ENCODE data around the gene KIF13A.
"Not testable (repeated sequence)": the region's sequence is repeated elsewhere in the genome, so short reads cannot be mapped to it uniquely, and the experiment has no call there.

The KIF13A gene

DNA sequence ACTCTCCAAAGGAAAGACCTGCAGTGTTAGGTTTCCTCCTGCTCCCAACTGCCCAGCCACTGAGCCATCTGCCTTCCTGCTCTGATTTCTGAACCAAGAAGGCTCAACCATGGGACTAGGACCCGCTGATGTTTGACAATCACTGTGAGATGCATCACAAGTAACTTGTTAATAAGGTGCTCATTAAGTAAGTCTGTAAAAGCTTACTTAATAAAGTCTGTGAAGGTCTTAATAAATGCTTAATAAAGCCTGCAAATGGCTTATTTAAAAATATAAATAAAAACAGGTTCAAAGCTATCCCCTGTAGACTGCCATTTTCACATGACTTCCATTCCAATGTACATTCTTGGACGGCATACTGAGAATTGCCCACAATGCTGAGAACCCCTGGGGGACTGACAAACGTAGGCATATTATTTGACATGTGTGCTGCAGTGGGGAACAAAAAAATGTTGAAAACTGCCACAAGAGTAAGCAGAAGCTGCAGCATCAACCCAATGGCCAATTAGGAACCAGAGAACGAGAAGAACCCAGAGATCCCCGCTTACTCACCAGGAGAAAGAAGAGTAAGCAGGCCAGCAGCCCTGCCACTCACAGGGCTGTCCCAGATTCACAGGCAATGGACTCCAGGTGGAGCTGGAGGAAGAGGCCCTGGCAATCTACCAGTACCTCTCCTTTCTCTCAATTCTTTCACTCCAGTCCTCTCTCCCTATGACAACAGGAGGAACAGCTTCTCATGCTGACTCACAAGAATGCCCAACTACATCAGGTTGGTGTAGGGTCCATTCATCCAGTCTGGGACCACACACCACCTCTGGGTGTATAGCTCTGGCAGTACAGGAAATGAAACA, 19.5 kb downstream of the KIF13A start:
- no peak for DNase-seq

DNA sequence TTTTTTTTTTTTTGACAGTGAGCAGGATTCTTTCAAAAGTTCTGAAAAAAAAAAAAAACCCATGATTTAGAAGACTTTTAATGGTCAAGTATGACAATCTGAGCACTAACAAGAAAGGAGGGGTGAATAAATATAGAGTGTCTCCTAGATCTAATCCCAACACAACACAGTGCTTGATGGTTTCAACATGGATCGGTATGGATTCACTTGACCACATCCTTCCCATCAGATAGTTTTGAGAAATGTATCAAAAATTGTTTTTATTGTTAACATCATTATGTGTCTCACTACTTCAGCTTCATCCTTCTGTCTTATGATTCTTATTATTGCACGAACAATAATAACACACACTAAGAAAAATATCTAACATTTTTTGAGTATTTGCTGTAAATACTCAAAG, 21.0 kb downstream of the KIF13A start:
- DNase-seq = no peak

DNA sequence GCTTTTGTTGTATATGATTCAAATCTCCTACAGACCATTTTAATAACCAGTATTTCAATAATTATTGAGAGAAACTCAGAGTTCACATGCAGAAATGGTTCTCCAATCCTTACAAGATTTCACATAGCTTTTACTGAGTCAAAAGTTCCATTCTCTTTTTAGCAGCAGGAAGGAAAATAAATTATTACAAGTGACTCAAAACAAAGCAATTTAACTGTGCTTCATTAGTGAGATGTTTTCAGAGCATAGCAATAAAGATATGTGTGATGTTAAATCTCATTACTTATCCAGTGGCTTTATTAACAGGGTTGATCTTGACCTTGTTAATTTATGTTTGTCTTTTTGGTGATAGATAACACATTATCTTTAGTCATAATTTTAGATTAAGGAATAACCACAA, 22.0 kb downstream of the KIF13A start:
- DNase-seq = no peak

DNA sequence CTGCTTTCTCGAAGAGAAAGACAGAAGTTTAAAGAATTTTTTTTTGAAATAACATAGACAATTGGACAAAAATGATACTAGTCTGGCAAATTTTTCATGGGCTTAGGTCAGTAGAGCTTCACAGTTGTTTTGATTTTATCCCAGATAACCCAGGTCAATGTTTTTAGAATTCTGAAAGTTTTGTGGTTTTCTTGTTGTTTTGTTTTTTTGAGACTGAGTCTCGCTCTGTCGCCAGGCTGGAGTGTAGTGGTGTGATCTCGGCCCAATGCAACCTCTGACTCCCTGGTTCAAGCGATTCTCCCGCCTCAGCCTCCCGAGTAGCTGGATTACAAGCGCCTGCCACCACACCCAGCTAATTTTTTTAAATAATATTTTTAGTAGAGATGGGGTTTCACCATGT, 22.8 kb downstream of the KIF13A start:
- DNase-seq = no peak

DNA sequence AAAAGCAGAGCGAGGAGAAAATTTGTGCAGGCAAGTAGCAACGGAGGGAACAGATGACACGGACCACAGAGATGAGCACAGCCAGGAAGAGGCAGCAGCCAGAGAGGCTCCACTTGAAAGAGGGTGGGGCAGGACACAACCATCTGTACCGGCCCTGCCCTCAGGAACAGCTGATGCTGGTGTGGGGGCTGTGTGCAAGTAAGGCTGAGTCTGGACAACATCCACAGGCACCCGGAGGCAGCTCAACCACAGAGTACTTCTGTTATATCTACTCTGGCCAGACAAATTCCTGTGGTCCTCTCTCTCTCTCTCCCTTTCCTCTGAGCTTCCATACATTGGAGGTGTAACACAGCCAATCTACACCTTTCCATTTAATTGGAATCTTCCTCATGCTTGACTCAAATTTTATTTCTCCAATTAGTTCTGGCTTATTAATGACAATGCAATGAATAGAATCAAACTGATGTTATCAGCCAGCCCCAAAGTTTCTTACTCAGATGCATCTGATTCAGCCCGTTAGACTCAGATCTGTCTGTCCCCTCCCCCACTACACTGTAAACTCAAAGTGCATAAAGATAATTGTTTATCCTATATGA, 24.9 kb downstream of the KIF13A start:
- DNase-seq = no peak

DNA sequence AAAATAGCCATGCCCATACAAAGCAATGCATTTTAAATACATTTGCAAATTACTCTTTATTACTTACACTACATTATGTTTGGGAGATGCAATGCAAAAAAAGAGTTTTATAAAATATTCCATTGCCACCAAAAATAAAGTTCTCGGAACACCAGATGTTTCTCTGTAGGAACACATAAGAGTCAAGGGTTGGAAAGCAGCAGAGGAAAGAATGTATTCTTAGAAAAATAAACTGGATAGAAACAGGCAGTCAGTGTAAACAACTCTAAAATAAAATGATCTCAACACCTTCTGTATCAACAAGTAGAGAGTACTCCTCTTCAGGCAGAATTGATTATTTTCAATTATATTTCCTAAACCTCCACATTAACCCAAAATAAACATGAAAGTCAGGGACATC, 28.1 kb downstream of the KIF13A start:
- DNase-seq = no peak

DNA sequence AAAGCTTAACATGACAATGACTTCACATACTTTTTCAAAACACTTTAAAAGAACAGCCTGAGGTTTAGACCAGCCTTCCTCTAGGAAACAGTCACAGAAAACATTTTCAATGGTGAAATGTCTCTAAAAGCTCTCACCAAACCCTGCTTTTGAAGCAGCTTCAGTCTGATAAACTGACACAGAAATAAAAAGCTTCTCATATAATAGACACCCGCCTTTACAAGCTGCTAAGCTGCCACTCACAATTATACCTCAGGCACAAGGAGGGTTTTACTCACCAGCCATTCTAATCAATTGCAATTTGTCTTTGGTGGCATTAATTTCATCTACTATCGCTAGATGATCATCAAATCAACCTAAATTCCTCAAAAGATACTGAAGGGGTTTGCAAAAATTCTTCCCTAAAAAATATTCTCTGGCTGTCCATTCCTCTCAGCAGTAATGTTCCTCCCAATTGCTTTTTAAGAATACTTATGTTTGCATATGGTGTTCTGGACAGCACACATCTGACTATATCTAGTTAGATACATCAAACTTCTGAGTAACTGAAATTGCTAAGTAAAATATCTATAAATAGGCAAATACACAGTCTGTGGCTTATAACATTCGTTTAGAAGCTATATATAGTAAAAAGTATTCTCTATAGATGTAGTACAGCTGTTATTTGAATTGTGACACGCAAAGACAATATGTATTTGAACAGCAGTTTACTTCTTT, 29.4 kb downstream of the KIF13A start:
- no peak for DNase-seq

DNA sequence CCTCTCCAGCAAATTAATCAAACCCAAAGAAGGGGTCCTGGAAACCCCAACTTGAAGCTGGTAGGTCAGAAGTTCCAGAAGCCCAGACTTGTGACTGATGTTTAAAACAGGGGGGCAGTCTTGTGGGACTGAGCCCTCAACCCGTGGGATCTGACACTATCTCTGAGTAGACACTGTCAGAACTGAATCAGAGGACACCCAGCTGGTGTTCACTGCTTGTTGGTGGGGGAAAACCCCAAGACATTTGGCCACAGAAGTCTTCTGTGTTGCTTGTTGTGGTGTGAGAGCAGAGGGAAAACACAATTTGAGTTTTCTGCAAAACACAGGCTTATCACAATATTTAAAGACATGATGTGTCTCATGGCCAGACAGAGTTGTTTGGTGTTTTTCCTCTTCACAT, 29.9 kb downstream of the KIF13A start:
- no peak for DNase-seq

DNA sequence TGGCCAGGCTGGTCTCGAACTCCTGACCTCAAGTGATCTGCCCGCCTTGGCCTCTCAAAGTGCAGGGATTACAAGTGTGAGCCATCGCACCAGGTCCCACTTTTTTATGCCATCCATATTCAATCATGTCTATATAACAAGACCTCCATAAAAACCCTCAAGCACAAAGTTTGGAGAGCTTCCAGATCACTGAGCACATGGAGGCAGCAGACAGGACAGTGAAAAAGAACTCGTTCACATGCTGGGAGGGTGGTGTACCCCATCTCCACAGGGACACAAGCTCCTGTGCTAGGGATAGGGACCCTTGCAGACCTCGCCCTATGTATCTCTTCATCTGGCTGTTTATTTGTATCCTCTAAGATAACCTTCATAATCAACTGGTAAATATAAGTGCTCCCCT, 30.3 kb downstream of the KIF13A start:
- DNase-seq = no peak

DNA sequence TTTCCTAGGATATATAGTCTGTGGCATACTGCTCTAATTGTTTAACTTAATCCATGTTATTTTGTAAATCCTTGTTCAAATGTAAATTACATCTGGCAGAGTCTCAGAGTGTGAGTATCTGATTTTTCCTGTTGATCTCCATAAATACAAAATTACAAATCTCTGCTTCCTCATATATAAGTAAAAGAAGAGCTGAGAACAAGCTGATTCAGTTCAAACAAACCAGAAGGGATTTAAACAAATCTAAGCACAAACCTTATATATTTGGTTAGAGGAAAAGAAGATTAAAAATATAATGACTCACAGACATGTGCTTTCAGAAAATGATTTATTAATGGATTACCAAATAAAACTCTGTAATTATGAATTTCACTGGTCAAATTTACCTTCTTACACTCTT, 37.3 kb downstream of the KIF13A start:
- no peak for DNase-seq

DNA sequence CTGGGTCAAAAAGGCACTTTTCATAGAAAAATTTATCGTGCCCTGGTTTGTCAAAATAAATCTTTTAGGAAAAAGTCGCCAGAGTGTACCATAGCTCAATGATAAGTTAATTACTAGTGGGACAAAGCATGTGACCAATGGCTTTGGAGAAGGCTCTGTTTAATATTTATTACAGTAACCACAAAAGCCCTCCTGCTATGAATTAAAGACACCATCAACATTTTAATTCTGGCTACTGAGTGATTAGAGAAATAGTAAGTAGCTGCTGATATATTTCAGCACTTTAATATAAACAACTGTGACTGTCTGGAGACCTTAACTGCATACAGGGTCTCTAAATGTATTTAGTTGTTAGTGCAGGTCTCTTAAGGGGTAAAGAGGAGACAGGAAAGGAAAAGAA, 38.3 kb downstream of the KIF13A start:
- no peak for DNase-seq

DNA sequence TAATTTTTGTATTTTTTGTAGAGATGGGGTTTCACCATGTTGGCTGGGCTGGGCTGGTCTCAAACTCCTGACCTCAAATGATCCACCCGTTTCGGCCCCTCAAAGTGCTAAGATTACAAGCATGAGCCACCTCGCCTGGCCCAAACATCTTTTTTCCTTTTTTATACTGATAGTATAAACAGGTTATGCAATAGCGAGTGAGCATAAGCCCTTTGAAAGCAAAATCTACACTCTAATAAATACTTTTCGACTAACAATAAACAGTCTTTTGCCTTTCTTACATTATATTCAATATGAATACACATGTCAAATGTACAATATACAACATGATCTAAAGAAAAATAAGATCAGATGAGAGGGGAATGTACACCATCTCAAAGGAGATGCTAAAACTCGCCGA, 38.7 kb downstream of the KIF13A start:
- DNase-seq = no peak

DNA sequence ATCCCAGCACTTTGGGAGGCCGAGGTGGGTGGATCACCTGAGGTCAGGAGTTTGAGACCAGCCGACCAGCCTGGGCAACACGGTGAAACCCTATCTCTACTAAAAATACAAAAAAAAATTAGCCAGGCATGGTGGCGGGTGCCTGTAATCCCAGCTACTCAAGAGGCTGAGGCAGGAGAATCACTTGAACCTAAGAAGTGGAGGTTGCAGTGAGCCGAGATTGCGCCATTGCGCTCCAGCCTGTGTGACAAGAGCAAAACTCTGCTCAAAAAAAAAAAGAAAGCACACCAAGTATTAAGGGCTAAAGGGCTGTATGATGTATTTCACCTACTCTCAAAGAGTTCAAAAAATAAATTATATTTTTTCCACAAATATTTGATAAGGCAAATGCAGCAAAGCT, 39.9 kb downstream of the KIF13A start:
- not testable (repeated sequence) for DNase-seq

DNA sequence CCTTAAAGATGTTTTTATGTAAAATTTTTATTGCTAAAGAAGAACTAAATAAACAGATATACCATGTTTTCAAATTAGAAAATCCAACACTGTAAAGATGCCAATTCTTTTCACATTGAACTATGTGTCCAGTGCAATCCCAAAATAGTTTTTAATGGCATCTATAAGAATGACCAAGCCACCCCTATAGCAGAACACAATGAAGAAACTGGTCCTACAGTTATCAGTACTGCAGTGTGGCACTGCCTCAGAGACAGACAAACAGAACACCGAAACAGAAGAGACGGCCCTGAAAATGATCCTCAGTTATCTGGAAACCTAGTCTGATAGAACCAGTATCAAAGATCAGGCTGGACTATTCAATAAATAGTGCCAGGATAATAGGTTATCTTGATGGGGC, 41.9 kb downstream of the KIF13A start:
- no peak for DNase-seq

DNA sequence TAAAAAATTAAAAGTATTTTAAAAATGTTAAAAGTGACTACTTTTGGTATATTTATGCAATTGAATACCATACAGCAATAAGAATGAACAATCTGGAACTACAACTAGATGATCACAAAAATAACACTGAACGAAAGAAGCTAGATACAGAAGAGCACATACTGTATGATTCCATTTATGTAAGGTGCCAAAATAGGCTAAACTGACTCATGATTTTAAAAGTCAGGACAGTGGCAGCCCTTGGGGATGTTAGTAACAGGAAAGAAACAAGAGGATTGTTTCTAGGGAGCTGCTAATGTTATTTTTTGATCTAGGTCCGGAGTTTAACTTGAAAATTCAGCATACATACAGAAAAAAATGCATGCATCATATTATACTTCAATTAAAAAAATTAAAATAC, 42.3 kb downstream of the KIF13A start:
- no peak for DNase-seq

DNA sequence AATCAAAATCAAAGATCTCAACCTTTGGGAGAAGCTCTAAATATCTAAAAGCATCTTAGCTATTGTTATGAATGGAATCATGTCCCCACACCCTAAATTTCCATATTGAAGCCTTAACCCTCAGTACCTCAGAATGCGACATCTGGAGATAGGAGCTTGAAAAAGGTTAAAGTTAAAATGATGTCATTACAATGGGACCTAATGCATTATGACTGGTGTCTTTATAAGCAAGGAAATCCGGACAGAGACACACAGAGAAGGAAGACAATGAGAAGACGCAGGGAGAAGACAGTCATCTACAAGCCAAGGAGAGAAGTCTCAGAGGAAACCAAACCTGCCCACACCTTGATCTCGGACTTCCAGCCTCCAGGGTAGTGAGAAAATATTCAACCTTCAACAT, 46.1 kb downstream of the KIF13A start:
- DNase-seq = no peak

DNA sequence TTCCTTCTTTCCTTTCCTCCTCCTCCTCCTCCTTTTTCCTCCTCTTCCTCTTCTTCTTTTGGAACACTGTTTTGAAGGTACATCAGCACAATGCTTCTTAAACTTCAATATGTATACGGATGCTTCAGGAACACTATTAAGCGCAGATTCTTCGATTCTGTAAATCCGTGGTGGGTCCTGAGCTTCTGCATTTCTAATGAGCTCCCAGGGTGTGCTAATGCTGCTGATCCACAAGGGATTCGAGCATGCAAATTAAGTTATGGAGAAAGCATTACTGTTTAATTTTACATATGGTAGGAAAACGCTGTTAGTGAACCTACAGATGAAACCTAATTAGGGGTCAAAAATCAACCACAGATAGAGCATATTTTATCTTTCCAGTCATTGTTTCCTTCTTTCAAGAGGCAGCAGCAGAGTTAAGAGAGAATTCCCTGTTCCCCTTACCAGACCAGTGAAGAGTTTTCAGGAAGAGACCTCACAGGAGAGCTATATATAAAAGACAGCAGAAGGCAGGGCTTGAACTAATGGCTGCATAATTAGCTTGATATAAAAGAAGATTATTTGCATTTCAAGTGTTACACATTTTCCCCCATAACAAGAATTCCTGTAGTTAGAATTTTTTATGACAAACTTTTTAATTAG, 47.2 kb downstream of the KIF13A start:
- no peak for DNase-seq

DNA sequence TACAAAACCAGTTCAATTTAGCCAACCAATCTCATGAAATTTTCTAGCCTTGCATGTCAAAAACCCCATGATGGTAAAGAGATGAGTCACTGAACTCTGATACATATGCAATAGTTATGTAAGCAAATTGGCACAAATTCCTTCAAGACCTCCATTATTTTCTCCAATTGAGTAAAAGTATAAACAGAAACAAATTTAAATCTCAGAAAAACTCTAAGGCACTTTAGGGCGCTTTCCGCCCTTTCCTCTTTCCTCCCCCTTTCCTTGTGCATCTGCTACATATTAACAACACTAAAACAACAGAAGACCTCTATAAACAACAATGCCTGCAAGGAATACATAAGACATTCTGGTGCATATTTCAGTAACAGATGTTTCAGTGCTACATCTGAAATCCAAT, 48.5 kb downstream of the KIF13A start:
- no peak for DNase-seq

DNA sequence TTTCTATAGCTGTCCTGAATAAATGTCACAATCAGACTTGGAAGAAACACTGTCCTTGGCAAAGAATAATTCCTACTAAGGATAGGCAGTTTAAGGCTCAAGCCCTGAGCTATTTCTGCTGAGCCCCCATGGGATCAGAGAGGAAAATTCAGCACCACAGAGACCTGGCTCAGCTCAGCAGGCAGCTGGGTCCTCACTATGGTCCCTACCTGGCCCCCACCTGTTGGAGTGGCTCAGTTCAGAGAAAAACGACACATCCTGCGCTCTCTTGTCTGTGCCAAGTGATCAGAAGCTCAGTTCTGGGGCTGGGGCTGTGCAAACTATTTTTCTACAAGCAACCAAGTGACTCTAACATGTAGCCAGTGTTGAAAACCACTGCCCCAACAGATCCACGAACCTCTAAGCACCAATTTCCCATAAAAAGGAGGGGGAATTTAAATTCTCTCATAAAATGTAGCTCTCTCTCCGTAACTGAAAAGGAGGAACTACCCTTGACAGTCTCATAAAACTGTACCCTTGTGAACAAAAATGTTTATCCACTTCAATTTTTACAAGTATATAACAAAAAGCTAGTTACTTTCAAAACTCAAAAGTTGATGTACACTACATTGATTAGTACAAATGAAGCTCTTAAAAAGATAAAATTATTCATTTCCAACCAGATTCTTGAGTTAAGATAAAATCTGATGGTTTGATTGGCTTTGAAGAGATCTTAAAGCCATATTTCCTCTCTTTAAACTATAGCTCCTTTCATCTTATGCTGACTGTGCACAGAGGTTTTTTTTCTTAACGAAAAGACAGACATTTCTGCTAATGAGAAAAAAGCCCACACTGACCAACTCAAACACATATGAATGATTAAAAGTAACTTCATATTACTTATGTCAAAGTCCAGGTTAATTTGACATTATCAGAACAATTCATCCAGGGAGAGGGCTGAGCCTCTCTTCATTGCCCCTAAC, 52.0 kb downstream of the KIF13A start:
- DNase-seq = no peak

DNA sequence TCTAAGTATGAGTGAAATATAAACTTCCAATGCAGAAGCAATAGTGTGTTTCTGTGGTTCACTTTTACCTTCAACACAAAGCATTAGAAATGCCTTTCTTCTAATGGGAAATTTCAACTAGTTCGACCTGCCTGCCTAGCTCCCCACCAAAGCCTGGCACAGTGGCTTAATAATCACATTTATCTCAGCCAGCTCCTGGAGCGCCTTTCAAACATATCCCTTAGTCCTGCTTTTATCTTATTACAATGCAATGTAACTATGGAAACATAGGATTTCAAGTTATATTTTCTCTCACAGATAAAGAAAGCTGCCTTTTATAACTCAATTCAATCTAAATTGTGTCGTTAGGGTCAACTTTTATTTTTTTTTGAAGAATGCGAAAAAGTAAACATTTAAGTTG, 53.7 kb downstream of the KIF13A start:
- DNase-seq = no peak

DNA sequence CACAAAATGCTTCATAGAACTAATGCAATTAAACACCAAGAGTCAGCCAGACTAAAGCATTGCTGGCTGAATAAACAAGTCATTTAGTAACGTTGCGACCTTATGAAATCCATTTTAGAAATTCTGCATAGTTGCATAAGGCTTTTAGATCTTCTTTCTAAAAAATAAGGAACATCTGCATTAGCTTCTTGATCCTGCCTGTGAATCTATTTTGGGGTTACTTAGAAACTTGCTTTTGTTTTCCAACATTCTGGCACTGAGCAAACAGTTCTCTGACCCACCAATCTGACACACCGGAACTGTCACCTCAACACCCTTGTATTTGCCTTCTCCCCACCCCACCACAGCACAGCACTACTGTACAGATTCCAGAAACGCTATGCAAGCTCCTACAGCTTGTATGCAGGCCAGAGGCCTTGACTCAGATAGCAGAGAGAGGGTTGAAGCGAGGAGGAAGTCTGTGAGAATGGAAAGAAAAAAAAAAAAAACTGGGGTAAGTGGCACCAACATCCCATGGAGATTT, 55.0 kb downstream of the KIF13A start:
- no peak for DNase-seq

DNA sequence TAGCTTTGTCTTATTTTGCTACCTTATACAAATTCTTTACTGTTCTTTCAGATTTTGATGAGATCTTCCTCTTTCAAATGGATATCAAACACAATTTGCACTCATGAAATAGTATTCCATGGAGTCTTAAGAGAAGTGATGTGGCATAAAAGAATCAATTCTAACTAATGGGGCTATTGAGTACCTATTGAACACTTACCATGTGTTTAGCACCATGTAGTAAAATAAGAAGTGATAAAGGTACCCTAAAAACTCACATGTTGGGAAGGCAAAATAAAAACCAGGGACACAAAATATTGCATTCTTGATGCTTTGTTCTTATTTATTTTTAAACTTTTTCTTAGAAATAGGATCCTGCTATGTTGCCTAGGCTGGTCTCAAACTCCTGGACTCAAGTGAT, 56.2 kb downstream of the KIF13A start:
- DNase-seq = no peak

Data from CD4-positive, alpha-beta T cell treated with Interleukin-4 for 4 hours (primary cell).